ENCODE measurements around the gene KLHL26. TPM values are rescaled to one million over a fixed set of nuclear protein-coding genes. Genes with fewer than 3 reads are reported as not detected.

The KLHL26 gene
- total and polyA plus RNA-seq, 7 experiments from 2014 or later = 3.7 to 16.3 (median 10.5) TPM

DNA sequence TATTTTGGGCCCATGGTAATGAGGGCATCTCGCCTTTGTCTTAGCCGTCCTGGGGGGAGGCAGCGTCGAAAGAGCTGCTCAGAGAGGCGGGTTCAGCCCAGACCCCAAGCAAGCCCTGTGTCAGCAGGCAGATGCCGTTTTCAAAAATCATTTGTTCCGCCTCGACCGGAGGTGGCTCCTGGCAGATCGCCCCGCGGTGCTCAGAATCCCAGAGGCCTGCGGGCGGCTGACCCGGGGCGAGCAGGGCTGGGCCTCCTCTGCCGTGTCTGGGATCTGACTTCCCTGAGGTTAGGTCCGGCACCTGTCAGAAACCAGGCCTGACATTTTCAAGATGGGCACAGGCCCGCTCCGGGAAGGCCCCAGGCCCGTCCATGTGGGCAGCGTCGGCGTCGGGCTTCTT lies 82.7 kb downstream of the KLHL26 start:
- ChIA-PET CTCF (no interaction called here), POLR2A (no interaction called here)
- H3K27ac ChIP-seq (ENCODE audit: low read depth, low read length) = no peak overlapping the region
- no peak overlapping the region for H3K27ac Mint-ChIP-seq
- H3K36me3 Mint-ChIP-seq = peaks cover 0 to 28% (median 0%) of the 10 kb centered on the region in 5 donors
- peaks cover 0 to 6% of the 10 kb centered on the region in 2 donors for H3K4me1 ChIP-seq (ENCODE audit: control insufficient read depth in 2 of 2, insufficient read depth in 2 of 2, low read length in 2 of 2)
- H3K27me3 Mint-ChIP-seq = no peaks in the 10 kb centered on the region
- intact Hi-C loops (cut with micrococcal nuclease) = no loop called here
- DNase-seq (no peak), ATAC-seq (no peak)
- H3K9me3 ChIP-seq (ENCODE audit: control insufficient read depth in 2 of 3, low read length in 3 of 3) = no peaks in the 10 kb centered on the region
- peaks cover 0 to 20% (median 0%) of the 10 kb centered on the region in 3 experiments for H3K36me3 ChIP-seq (ENCODE audit: control insufficient read depth in 2 of 3, insufficient read depth in 3 of 3, low read length in 3 of 3)
- H3K4me3 ChIP-seq (ENCODE audit: low read length) = no peak overlapping the region
- peaks cover 2 to 38% (median 35%) of the 10 kb centered on the region in 7 donors for H3K4me1 Mint-ChIP-seq
- no peaks in the 10 kb centered on the region for H3K27me3 ChIP-seq (ENCODE audit: control insufficient read depth in 2 of 2, insufficient read depth in 2 of 2, low read length in 2 of 2)
- no peaks in the 10 kb centered on the region for H3K9me3 Mint-ChIP-seq
- no peak overlapping the region for H3K4me3 Mint-ChIP-seq

Other genes starting within 250 kb of the KLHL26 start
- 10 to 100 TPM in 1 of 5 experiments, 1 to 10 TPM in 2, under 1 TPM in 2; 0.15 to 68.6 (median 1.2) TPM for gene LRRC25, start 239.4 kb upstream of the KLHL26 start, total RNA-seq
- under 1 TPM; 0.20 to 0.44 TPM for gene LRRC25, start 239.4 kb upstream of the KLHL26 start, polyA plus RNA-seq
- gene SSBP4, start 217.6 kb upstream of the KLHL26 start, total RNA-seq = 100 to 1,000 TPM in 1 of 5 experiments, 10 to 100 TPM in 4; 27.0 to 185 (median 40.7) TPM
- gene SSBP4, start 217.6 kb upstream of the KLHL26 start, polyA plus RNA-seq = 10 to 100 TPM; 33.5 to 42.8 TPM
- gene ISYNA1, start 198.9 kb upstream of the KLHL26 start, total RNA-seq = 10 to 100 TPM in 4 of 5 experiments, 1 to 10 TPM in 1; 9.5 to 42.5 (median 42.0) TPM
- 10 to 100 TPM; 21.9 to 29.0 TPM for gene ISYNA1, start 198.9 kb upstream of the KLHL26 start, polyA plus RNA-seq
- gene ELL, start 115.0 kb upstream of the KLHL26 start, total RNA-seq = 10 to 100 TPM; 18.9 to 70.4 (median 25.0) TPM
- gene ELL, start 115.0 kb upstream of the KLHL26 start, polyA plus RNA-seq = 10 to 100 TPM in 1 of 2 donors, 1 to 10 TPM in 1; 8.9 to 12.6 TPM
- gene FKBP8, start 93.5 kb upstream of the KLHL26 start, total RNA-seq = 100 to 1,000 TPM; 137 to 241 (median 221) TPM
- gene FKBP8, start 93.5 kb upstream of the KLHL26 start, polyA plus RNA-seq = 100 to 1,000 TPM in 1 of 2 donors, 10 to 100 TPM in 1; 96.9 to 155 TPM
- gene KXD1, start 79.2 kb upstream of the KLHL26 start, total RNA-seq = 100 to 1,000 TPM in 2 of 5 experiments, 10 to 100 TPM in 3; 74.7 to 108 (median 99.9) TPM
- 10 to 100 TPM; 70.3 to 78.5 TPM for gene KXD1, start 79.2 kb upstream of the KLHL26 start, polyA plus RNA-seq
- 1,000 to 10,000 TPM; 1,563 to 2,429 (median 2,196) TPM for gene UBA52, start 65.2 kb upstream of the KLHL26 start, total RNA-seq
- 1,000 to 10,000 TPM; 2,042 to 2,197 TPM for gene UBA52, start 65.2 kb upstream of the KLHL26 start, polyA plus RNA-seq
- 100 to 1,000 TPM in 4 of 5 experiments, 10 to 100 TPM in 1; 83.9 to 152 (median 116) TPM for gene REX1BD, start 48.2 kb upstream of the KLHL26 start, total RNA-seq
- 100 to 1,000 TPM; 164 to 197 TPM for gene REX1BD, start 48.2 kb upstream of the KLHL26 start, polyA plus RNA-seq
- gene CRLF1, start 30.2 kb upstream of the KLHL26 start, total RNA-seq = not detected
- under 1 TPM; 0.28 to 0.49 TPM for gene CRLF1, start 30.2 kb upstream of the KLHL26 start, polyA plus RNA-seq
- gene TMEM59L, start 24.2 kb upstream of the KLHL26 start, total RNA-seq = under 1 TPM in 2 of 5 experiments, not detected in 3; 0.22 to 0.24 TPM
- under 1 TPM; 0.37 to 0.74 TPM for gene TMEM59L, start 24.2 kb upstream of the KLHL26 start, polyA plus RNA-seq
- 10 to 100 TPM in 4 of 5 experiments, 1 to 10 TPM in 1; 8.4 to 23.4 (median 22.3) TPM for gene CRTC1, start 46.7 kb downstream of the KLHL26 start, total RNA-seq
- gene CRTC1, start 46.7 kb downstream of the KLHL26 start, polyA plus RNA-seq = 1 to 10 TPM in 1 of 2 donors, under 1 TPM in 1; 0.97 to 1.7 TPM
- not detected for gene COMP, start 154.3 kb downstream of the KLHL26 start, total RNA-seq
- not detected for gene COMP, start 154.3 kb downstream of the KLHL26 start, polyA plus RNA-seq
- 100 to 1,000 TPM in 4 of 5 experiments, 10 to 100 TPM in 1; 98.7 to 148 (median 113) TPM for gene UPF1, start 194.9 kb downstream of the KLHL26 start, total RNA-seq
- 10 to 100 TPM in 1 of 2 donors, 1 to 10 TPM in 1; 7.7 to 25.3 TPM for gene UPF1, start 194.9 kb downstream of the KLHL26 start, polyA plus RNA-seq